IMR-90 (cell line): ENCODE results near the gene DRAXIN. TPM values are rescaled to one million over a fixed set of nuclear protein-coding genes. Genes with fewer than 3 reads are reported as not detected.

Source experiments
- ATAC-seq: fragments of 200-7000 bp; cut with Tn5 transposase; 2 replicates; pipeline ENCODE4 v1.9.1; 2020; ENCODE audit warnings: low read depth, mild to moderate bottlenecking, moderate library complexity
- BruUV-seq: library from RNA; stranded (reverse); fragments of 400-500 nt; replicated peaks from 2 replicates; lab custom pipeline; 2021; lab: Mats Ljungman, UMichigan
- CTCF ChIA-PET: fragments of 300-600 bp; formaldehyde crosslinking; extraction: SDS; loops from one replicate; lab custom pipeline; 2021; ENCODE audit warnings: antibody characterized with exemption; lab: Yijun Ruan, JAX
- POLR2A ChIA-PET: fragments of 300-600 bp; sonication (Branson Sonifier 250); formaldehyde crosslinking; loops from one replicate; lab custom pipeline; 2022; ENCODE audit warnings: antibody characterized with exemption; ENCODE audit not compliant: unreplicated experiment; lab: Charles Lee
- DNase-seq: peaks from one replicate; pipeline ENCODE4 v3.0.0; 2013
- H2AFZ ChIP-seq: replicated peaks from 2 replicates; pipeline ENCODE3; 2013; ENCODE audit warnings: low read length, mild to moderate bottlenecking; ENCODE audit not compliant: poor library complexity
- H2AK5ac ChIP-seq: 2 replicates; pipeline ENCODE4 v1.6.1; 2013; ENCODE audit warnings: low read depth, low read length, inconsistent platforms
- H2AK9ac ChIP-seq: replicated peaks from 2 replicates; pipeline ENCODE3; 2013; ENCODE audit warnings: mild to moderate bottlenecking, low read depth, low read length, moderate library complexity; ENCODE audit not compliant: poor library complexity
- H2BK120ac ChIP-seq: 2 replicates; pipeline ENCODE4 v1.6.1; 2013; ENCODE audit warnings: low read depth, low read length, inconsistent platforms
- H2BK15ac ChIP-seq: 3 replicates; pipeline ENCODE4 v1.6.1; 2013; ENCODE audit warnings: low read depth, low read length, inconsistent platforms
- H2BK20ac ChIP-seq: 2 replicates; pipeline ENCODE4 v1.6.1; 2013; ENCODE audit warnings: low read depth, mild to moderate bottlenecking, inconsistent platforms, low read length, moderate library complexity
- H2BK5ac ChIP-seq: 2 replicates; pipeline ENCODE4 v1.6.1; 2013; ENCODE audit warnings: mild to moderate bottlenecking, low read depth, low read length, inconsistent platforms; ENCODE audit not compliant: poor library complexity, severe bottlenecking
- H3K14ac ChIP-seq: replicated peaks from 2 replicates; pipeline ENCODE4 v1.6.1; 2013; ENCODE audit warnings: low read depth, low read length, inconsistent platforms
- H3K18ac ChIP-seq: 2 replicates; pipeline ENCODE4 v1.6.1; 2013; ENCODE audit warnings: low read depth, low read length, control low read depth
- H3K23ac ChIP-seq: 2 replicates; pipeline ENCODE4 v1.6.1; 2013; ENCODE audit warnings: low read depth, low read length, inconsistent platforms
- H3K27ac ChIP-seq: 2 replicates; pipeline ENCODE4 v1.5.1; 2013; ENCODE audit warnings: mild to moderate bottlenecking, control low read depth, low read length; ENCODE audit not compliant: insufficient read depth
- H3K27me3 ChIP-seq: 2 replicates; pipeline ENCODE4 v1.6.1; 2013; ENCODE audit warnings: low read length; ENCODE audit not compliant: control insufficient read depth, insufficient read depth
- H3K36me3 ChIP-seq: 2 replicates; pipeline ENCODE4 v1.6.1; 2013; ENCODE audit warnings: low read length, mixed read lengths; ENCODE audit not compliant: control insufficient read depth, insufficient read depth
- H3K4ac ChIP-seq: 2 replicates; pipeline ENCODE4 v1.6.1; 2013; ENCODE audit warnings: low read depth, low read length, inconsistent platforms
- H3K4me1 ChIP-seq: 2 replicates; pipeline ENCODE4 v1.6.1; 2013; ENCODE audit warnings: low read length, mixed read lengths; ENCODE audit not compliant: control insufficient read depth, insufficient read depth
- H3K4me2 ChIP-seq: 2 replicates; pipeline ENCODE4 v1.6.1; 2013; ENCODE audit warnings: low read depth, mild to moderate bottlenecking, control low read depth, low read length, moderate library complexity
- H3K4me3 ChIP-seq: 2 replicates; pipeline ENCODE4 v1.5.1; 2013; ENCODE audit warnings: low read depth, mild to moderate bottlenecking, control low read depth, low read length, moderate library complexity; ENCODE audit not compliant: insufficient read depth
- H3K56ac ChIP-seq: 2 replicates; pipeline ENCODE4 v1.6.1; 2013; ENCODE audit warnings: low read length, inconsistent platforms; ENCODE audit not compliant: insufficient read depth; ENCODE audit errors: extremely low read depth
- H3K79me1 ChIP-seq, 2 experiments: 2 replicates each; pipeline ENCODE4 v1.6.1; 2013; ENCODE audit warnings: low read length in 2 of 2, inconsistent platforms in 1 of 2, low read depth in 1 of 2
- H3K9ac ChIP-seq: 2 replicates; pipeline ENCODE4 v1.6.1; 2013; ENCODE audit warnings: low read depth, low read length, control low read depth
- H3K9me1 ChIP-seq: 2 replicates; pipeline ENCODE4 v1.6.1; 2013; ENCODE audit warnings: low read length, inconsistent platforms; ENCODE audit not compliant: insufficient read depth
- H3K9me3 ChIP-seq: 2 replicates; pipeline ENCODE4 v1.6.1; 2013; ENCODE audit warnings: low read length; ENCODE audit not compliant: control insufficient read depth, insufficient read depth
- H4K20me1 ChIP-seq: 2 replicates; pipeline ENCODE4 v1.6.1; 2013; ENCODE audit warnings: low read length, inconsistent platforms; ENCODE audit not compliant: insufficient read depth
- H4K5ac ChIP-seq: 2 replicates; pipeline ENCODE4 v1.6.1; 2013; ENCODE audit warnings: mild to moderate bottlenecking, low read depth, low read length, control low read depth
- H4K8ac ChIP-seq, 2 experiments: 2 replicates each; pipeline ENCODE4 v1.6.1; 2013; ENCODE audit warnings: low read depth in 2 of 2, low read length in 2 of 2, control low read depth in 1 of 2, inconsistent platforms in 1 of 2
- H4K91ac ChIP-seq: 2 replicates; pipeline ENCODE4 v1.6.1; 2013; ENCODE audit warnings: low read depth, low read length, inconsistent platforms; ENCODE audit not compliant: insufficient read depth
- BHLHE40 ChIP-seq: fragments of 150-350 bp; IDR thresholded peaks from 2 replicates; pipeline ENCODE4 v1.6.1; 2016; ENCODE audit warnings: mild to moderate bottlenecking, low read depth, low read length
- CEBPB ChIP-seq: IDR thresholded peaks from 2 replicates; pipeline ENCODE4 v1.6.1; 2012; ENCODE audit warnings: low read depth, low read length, improper control_type of control experiment
- CHD1 ChIP-seq: IDR thresholded peaks from 2 replicates; pipeline ENCODE4 v1.6.1; 2012; ENCODE audit warnings: low read depth, low read length, improper control_type of control experiment
- CTCF ChIP-seq: conservative IDR thresholded peaks from 2 replicates; pipeline ENCODE4 v1.5.1; 2012; ENCODE audit warnings: mild to moderate bottlenecking, low read depth, low read length, improper control_type of control experiment
- ELK1 ChIP-seq: fragments of 150-350 bp; IDR thresholded peaks from 2 replicates; pipeline ENCODE4 v1.6.1; 2016; ENCODE audit warnings: low read depth, mild to moderate bottlenecking, low read length, moderate library complexity, borderline replicate concordance
- FOS ChIP-seq: fragments of 150-350 bp; IDR thresholded peaks from 2 replicates; pipeline ENCODE4 v1.6.1; 2016; ENCODE audit warnings: low read depth, low read length
- MAFK ChIP-seq: IDR thresholded peaks from 2 replicates; pipeline ENCODE4 v1.6.1; 2012; ENCODE audit warnings: low read depth, low read length, improper control_type of control experiment
- MAZ ChIP-seq: IDR thresholded peaks from 2 replicates; pipeline ENCODE4 v1.6.1; 2012; ENCODE audit warnings: low read depth, mild to moderate bottlenecking, low read length, improper control_type of control experiment, moderate library complexity, borderline replicate concordance
- MXI1 ChIP-seq: IDR thresholded peaks from 2 replicates; pipeline ENCODE4 v1.6.1; 2012; ENCODE audit warnings: low read depth, mild to moderate bottlenecking, low read length, moderate library complexity, borderline replicate concordance
- NFE2L2 ChIP-seq: fragments of 150-350 bp; IDR thresholded peaks from 2 replicates; pipeline ENCODE4 v1.6.1; 2016; ENCODE audit warnings: low read depth, mild to moderate bottlenecking, low read length
- POLR2A ChIP-seq: IDR thresholded peaks from 2 replicates; pipeline ENCODE4 v1.6.1; 2012; ENCODE audit warnings: mild to moderate bottlenecking, low read depth, low read length
- RAD21 ChIP-seq: IDR thresholded peaks from 2 replicates; pipeline ENCODE4 v1.6.1; 2012; ENCODE audit warnings: low read length, improper control_type of control experiment
- RCOR1 ChIP-seq: IDR thresholded peaks from 2 replicates; pipeline ENCODE4 v1.6.1; 2012; ENCODE audit warnings: mild to moderate bottlenecking, low read length, improper control_type of control experiment; ENCODE audit not compliant: insufficient replicate concordance
- RFX5 ChIP-seq: IDR thresholded peaks from 2 replicates; pipeline ENCODE4 v1.8.0; 2012; ENCODE audit warnings: low read depth, mild to moderate bottlenecking, low read length, moderate library complexity
- SMC3 ChIP-seq: fragments of 150-350 bp; IDR thresholded peaks from 2 replicates; pipeline ENCODE4 v1.6.1; 2016; ENCODE audit warnings: low read depth, mild to moderate bottlenecking, antibody characterized with exemption, low read length, moderate library complexity
- USF2 ChIP-seq: fragments of 150-350 bp; IDR thresholded peaks from 2 replicates; pipeline ENCODE4 v1.6.1; 2017; ENCODE audit warnings: mild to moderate bottlenecking, antibody characterized with exemption, low read length, low read depth
- WGBS, 2 experiments: methylation state at CpG; one replicate each; pipeline versions ENCODE4 v1.1.5 to v1.1.7; 2013; ENCODE audit warnings: missing lambda C conversion rate in 2 of 2; ENCODE audit not compliant: insufficient read length in 1 of 2; ENCODE audit errors: extremely low coverage in 2 of 2; 5-methylcytosine and 5-hydroxymethylcytosine counted together
- dilution Hi-C: fragments of 300-500 bp; cut with HindIII; formaldehyde crosslinking; loops from one replicate; pipeline ENCODE4 v1.14.3; 2018; ENCODE audit warnings: low sequenced_read_pairs; ENCODE audit not compliant: unreplicated experiment
- in situ Hi-C: fragments of 300-500 bp; cut with MboI; formaldehyde crosslinking; loops from 3 replicates; pipeline ENCODE4 v1.14.3; 2019; ENCODE audit warnings: low sequenced_read_pairs, inconsistent platforms, mixed read lengths
- intact Hi-C: fragments of 100-400 bp; cut with micrococcal nuclease; formaldehyde crosslinking; loops from 2 replicates; pipeline ENCODE4 v1.10.0; 2022
- polyA plus RNA-seq, 3 experiments: library from polyadenylated mRNA; depleted of rRNA; stranded (reverse); fragments of >200 nt; gene quantifications; 2 replicates each; pipeline ENCODE4 v1.2.3, GENCODE V29; 2012; ENCODE audit warnings: low replicate concordance in 1 of 3
- total RNA-seq: library from RNA; depleted of rRNA; stranded (reverse); fragments of >200 nt; gene quantifications from 2 replicates; pipeline ENCODE4 v1.2.3, GENCODE V29; 2012

The DRAXIN gene
- total and polyA plus RNA-seq, 2 of the 4 experiments (the other 2 are of a cell fraction) = under 0.01 to 0.02 TPM

GRCh38 chr1:11757047-11757446, 65.5 kb downstream of the DRAXIN start:
- Histone ChIP-seq H2BK120ac (no peak overlapping the region), H3K18ac (no peak overlapping the region), H3K23ac (no peak overlapping the region), H3K4ac (no peak overlapping the region), H3K4me1 (peaks cover 1% of the 10 kb centered on the region; the same call in 1 of the 2 replicates), H4K20me1 (no peaks in the 10 kb centered on the region), H4K91ac (no peak overlapping the region), H3K14ac (no peak overlapping the region), H2BK20ac (no peak overlapping the region), H3K27me3 (peaks cover 20% of the 10 kb centered on the region), H4K5ac (no peak overlapping the region), H3K9me3 (0 out of 2 replicates have a peak, but pooled peaks cover 2% of the 10 kb centered on the region), H3K4me3 (no peak overlapping the region), H2AK9ac (no peak overlapping the region), H3K9me1 (no peaks in the 10 kb centered on the region), H3K4me2 (no peak overlapping the region), H2BK15ac (no peak overlapping the region), H2AFZ (no peak overlapping the region), H3K56ac (no peak overlapping the region), H2BK5ac (no peak overlapping the region), H3K9ac (no peak overlapping the region), H4K8ac (no peak overlapping the region), H2AK5ac (no peak overlapping the region), H3K27ac (no peak overlapping the region), H3K36me3 (no peaks in the 10 kb centered on the region), H3K79me1 (no peaks in the 10 kb centered on the region)
- POLR2A ChIA-PET = no interaction called here
- dilution Hi-C loops = no loop called here
- BruUV-seq = no TSS peak
- DNase-seq (no peak), ATAC-seq (no peak)
- in situ Hi-C loops = no loop called here
- no CpG with 5 or more reads among the region's 1 CpG for WGBS, 2 experiments
- intact Hi-C loops = no loop called here
- no peak for TF ChIP-seq BHLHE40
- TF ChIP-seq POLR2A = no peak
- no peak for TF ChIP-seq RCOR1
- TF ChIP-seq USF2 = no peak
- TF ChIP-seq ELK1 = no peak
- TF ChIP-seq SMC3 = no peak
- TF ChIP-seq FOS = no peak
- TF ChIP-seq RAD21 = no peak
- TF ChIP-seq MAFK = no peak
- no peak for TF ChIP-seq CEBPB
- no peak for TF ChIP-seq CTCF
- TF ChIP-seq CHD1 = no peak
- TF ChIP-seq MXI1 = no peak
- TF ChIP-seq RFX5 = no peak
- TF ChIP-seq MAZ = no peak
- TF ChIP-seq NFE2L2 = no peak
- CTCF ChIA-PET = no interaction called here
